Activated CD4-positive, alpha-beta memory T cell treated with anti-CD3 and anti-CD28 coated beads, Interleukin-2, amount 10 ng/mL, durations not matched to agents 7 days and 5 days (primary cell): ENCODE results near the gene RASD1. TPM values are rescaled to one million over a fixed set of nuclear protein-coding genes. Genes with fewer than 3 reads are reported as not detected.

Source experiments
- CTCF ChIA-PET: fragments of 350-600 bp; sonication (Branson Sonifier 250); formaldehyde crosslinking; loops from one replicate; lab custom pipeline; 2021; ENCODE audit warnings: antibody characterized with exemption, inconsistent platforms; lab: Charles Lee
- POLR2A ChIA-PET: fragments of 350-600 bp; sonication (Branson Sonifier 250); formaldehyde crosslinking; loops from one replicate; lab custom pipeline; 2021; ENCODE audit warnings: antibody characterized with exemption; lab: Charles Lee
- DNase-seq: peaks from one replicate; pipeline ENCODE4 v3.0.0-alpha.2; 2020
- H3K27ac Mint-ChIP-seq: one replicate; pipeline ENCODE4 v1.8.0; 2021; ENCODE audit warnings: mild to moderate bottlenecking, mixed read lengths
- H3K27me3 Mint-ChIP-seq: one replicate; pipeline ENCODE4 v1.8.0; 2021; ENCODE audit warnings: mixed read lengths
- H3K36me3 Mint-ChIP-seq: one replicate; pipeline ENCODE4 v1.8.0; 2021; ENCODE audit warnings: low read depth, mixed read lengths
- H3K4me1 Mint-ChIP-seq: one replicate; pipeline ENCODE4 v1.8.0; 2021; ENCODE audit warnings: mixed read lengths
- H3K4me3 Mint-ChIP-seq: one replicate; pipeline ENCODE4 v1.8.0; 2021; ENCODE audit warnings: mild to moderate bottlenecking, mixed read lengths
- H3K9me3 Mint-ChIP-seq: one replicate; pipeline ENCODE4 v1.8.0; 2021; ENCODE audit warnings: mixed read lengths
- total RNA-seq, 2 experiments: library from RNA; stranded (reverse); gene quantifications; one replicate each; pipeline ENCODE4 v1.2.3, GENCODE V29; 2021

The RASD1 gene
- total RNA-seq, 2 experiments from 2014 or later, result 1.5 to 2.0 TPM

DNA sequence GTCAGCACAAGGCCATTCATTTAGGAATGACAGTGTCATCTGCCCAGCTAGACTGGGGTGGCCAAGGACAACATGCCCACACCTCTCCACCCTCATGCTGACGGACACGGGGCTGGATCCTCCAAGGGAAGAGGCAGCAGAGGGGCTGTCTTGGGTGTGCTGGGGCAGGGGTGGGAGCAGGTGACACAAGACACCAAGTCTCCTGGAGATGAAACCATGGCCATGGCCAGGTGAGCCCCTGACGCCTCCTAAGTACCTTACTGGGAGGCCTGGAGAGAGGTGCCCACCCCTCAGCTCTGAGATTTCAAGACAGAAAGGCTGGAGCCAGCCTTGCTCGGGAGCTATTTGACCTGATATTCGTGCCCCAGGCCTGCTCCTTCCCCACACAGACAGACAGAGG lies 9.0 kb upstream of the RASD1 start:
- ChIA-PET CTCF (no interaction called here), POLR2A (no interaction called here)
- H3K27ac Mint-ChIP-seq, result no peak overlapping the region
- no peak overlapping the region for H3K4me3 Mint-ChIP-seq
- H3K4me1 Mint-ChIP-seq, result peaks cover under 1% of the 10 kb centered on the region
- H3K27me3 Mint-ChIP-seq, result no peaks in the 10 kb centered on the region
- no peaks in the 10 kb centered on the region for H3K9me3 Mint-ChIP-seq
- no peak for DNase-seq
- no peaks in the 10 kb centered on the region for H3K36me3 Mint-ChIP-seq

DNA sequence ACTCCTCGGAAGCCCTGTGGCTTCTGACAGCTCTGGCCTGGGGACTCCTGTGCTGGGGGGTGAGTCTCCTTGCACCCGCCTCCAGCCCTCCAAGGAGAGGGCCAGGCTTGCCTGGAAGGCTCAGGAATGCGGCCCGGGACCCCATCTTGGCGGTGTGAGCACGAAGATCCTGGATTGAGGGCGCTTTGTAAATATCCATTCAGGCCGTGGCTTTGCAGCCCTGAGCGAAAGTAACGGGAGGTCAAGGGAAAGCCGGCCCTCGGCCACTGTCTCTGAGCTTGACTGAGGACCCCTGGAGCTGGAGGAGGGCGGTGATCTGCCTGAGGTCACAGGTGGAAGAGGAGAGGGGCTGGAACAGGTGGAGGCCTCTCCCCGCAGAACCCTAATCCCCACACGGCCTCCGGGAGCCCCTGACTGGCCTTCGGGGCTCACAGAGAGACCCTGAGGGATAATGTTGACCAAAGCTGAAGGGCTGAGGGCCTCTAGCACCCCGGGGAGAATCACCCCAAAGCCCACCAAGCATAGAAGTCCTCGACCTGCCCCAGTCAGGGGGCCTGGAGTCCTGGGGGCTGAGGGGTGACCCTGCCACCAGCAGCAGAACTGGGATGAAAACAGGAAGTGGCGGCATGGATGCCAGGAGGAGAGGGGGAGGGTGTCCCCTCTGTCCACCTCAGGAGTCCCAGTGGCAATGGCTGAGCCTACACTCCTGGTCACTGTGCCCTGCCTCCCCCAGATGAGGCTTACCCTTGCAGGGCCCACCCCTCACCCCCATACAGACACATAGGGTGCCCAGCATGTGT lies 8.3 kb upstream of the RASD1 start:
- Mint-ChIP-seq H3K9me3 (no peaks in the 10 kb centered on the region), H3K27ac (no peak overlapping the region), H3K4me3 (no peak overlapping the region), H3K27me3 (no peaks in the 10 kb centered on the region), H3K36me3 (no peaks in the 10 kb centered on the region), H3K4me1 (no peaks in the 10 kb centered on the region)
- POLR2A ChIA-PET, result no interaction called here
- CTCF ChIA-PET, result no interaction called here
- DNase-seq, result no peak

DNA sequence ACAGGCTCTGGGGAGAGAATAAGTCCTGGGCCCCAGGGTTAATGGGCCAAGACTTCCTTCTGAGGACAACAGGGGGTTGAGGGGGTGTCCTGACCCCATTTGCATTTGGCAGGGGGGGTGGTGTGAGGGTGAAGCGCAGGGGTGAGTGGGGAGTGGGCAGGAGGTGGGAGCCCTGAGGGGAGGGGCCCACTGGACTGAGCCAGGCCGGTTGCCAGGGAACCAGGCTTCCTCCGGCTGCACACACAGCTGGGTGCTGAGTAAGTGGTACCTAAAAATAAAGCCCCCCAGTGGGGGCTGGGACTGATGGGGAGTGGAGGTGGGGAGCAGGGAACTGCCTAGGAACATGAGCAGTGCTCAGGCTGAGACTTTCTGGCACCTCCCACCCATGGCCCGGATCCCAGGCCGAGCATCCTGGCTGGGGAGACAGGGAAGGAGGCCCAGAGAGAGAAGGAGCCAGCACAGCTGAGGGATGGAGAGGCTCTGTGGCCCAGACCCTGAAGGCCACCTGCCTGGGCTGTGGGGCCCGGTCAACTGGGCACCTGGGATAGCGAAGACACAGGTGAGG lies 7.5 kb upstream of the RASD1 start:
- no peak overlapping the region for H3K4me3 Mint-ChIP-seq
- H3K9me3 Mint-ChIP-seq, result no peaks in the 10 kb centered on the region
- DNase-seq, result no peak
- no peaks in the 10 kb centered on the region for H3K36me3 Mint-ChIP-seq
- ChIA-PET CTCF (no interaction called here), POLR2A (no interaction called here)
- H3K27ac Mint-ChIP-seq, result no peak overlapping the region
- H3K27me3 Mint-ChIP-seq, result peaks cover 2% of the 10 kb centered on the region
- no peaks in the 10 kb centered on the region for H3K4me1 Mint-ChIP-seq

DNA sequence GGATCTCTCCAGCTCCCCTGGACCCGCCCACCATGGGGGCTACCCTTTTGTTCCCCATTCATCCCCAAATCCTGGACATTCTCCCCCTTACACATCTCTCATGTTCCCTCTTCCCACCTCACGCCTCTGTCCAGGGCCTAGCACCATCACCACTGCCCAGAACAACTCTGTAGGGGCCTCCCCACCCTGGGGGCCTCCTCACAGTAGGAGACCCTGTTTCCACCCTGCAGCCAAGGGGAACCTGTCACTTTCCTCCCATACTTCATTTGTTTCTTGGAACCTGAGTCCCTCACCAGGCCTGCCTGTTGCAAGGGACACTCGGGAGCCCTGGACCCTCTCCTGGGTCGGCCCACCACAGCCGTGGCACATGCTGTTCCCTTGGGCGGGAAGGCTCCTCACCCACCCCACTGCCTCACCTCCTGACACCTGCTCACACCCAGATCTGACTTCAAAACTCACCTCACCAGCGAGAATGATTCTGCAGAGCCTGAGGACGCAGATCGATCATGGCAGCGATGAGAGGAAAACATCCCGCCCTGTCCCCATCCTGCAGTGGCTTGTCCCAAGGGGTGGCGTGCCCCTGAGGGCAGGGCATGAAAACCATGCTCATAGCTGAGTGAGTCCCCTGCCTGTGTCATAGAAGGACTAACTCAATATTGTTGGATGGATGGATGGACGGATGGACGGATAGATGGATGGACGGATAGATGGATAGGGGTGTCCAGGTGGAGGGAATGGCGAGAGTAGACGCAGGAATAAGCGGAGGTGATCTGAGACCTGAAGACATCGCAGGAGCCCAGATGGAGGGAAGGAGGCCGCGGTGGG lies 6.8 kb upstream of the RASD1 start:
- H3K4me3 Mint-ChIP-seq, result no peak overlapping the region

DNA sequence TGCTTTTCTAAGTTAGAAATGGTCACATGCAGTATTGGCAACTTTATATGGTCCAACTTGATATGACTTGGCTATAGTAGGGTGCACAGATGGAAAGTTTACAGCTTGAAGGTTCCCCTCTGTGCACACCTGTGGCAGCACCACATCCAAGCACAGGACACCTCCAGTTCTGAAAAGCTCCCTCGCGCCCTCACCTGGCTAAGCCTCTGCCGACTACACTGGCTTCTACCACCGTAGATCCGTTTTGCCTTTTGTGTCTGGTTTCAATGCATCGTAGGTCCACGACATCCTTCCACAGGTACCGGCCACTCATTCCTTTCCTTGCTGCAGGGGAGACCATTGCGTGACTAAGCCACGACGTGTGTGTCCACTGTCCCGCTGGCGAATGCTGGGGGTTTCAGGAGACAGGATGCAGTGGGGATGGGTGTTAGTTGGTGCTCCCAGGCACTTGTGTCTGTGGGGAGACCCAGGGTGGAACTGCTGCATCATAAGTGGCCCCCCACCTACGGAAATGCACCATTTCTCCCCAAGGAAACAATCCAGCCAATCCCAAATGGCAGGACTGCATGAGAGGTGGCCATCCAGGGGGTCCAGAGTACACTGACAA lies 4.9 kb upstream of the RASD1 start:
- DNase-seq, result peak; percentile 46
- H3K9me3 Mint-ChIP-seq, result no peaks in the 10 kb centered on the region
- H3K36me3 Mint-ChIP-seq, result no peaks in the 10 kb centered on the region
- ChIA-PET POLR2A (no interaction called here), CTCF (interaction anchor here (1.1 to 1.5 kb wide), 2 partner anchors 9 to 141 kb away, joined by 3 read pairs; no protein-coding TSS in a partner anchor)
- no peak overlapping the region for H3K4me3 Mint-ChIP-seq
- H3K4me1 Mint-ChIP-seq, result peaks cover 3% of the 10 kb centered on the region
- H3K27me3 Mint-ChIP-seq, result peaks cover 2% of the 10 kb centered on the region
- no peak overlapping the region for H3K27ac Mint-ChIP-seq

More for the DNA sequence above, 6.8 kb upstream of the RASD1 start:
- no peak for DNase-seq
- Mint-ChIP-seq H3K4me1 (no peaks in the 10 kb centered on the region), H3K27me3 (peaks cover 2% of the 10 kb centered on the region), H3K27ac (no peak overlapping the region), H3K9me3 (no peaks in the 10 kb centered on the region), H3K36me3 (no peaks in the 10 kb centered on the region)
- ChIA-PET CTCF (no interaction called here), POLR2A (no interaction called here)

DNA sequence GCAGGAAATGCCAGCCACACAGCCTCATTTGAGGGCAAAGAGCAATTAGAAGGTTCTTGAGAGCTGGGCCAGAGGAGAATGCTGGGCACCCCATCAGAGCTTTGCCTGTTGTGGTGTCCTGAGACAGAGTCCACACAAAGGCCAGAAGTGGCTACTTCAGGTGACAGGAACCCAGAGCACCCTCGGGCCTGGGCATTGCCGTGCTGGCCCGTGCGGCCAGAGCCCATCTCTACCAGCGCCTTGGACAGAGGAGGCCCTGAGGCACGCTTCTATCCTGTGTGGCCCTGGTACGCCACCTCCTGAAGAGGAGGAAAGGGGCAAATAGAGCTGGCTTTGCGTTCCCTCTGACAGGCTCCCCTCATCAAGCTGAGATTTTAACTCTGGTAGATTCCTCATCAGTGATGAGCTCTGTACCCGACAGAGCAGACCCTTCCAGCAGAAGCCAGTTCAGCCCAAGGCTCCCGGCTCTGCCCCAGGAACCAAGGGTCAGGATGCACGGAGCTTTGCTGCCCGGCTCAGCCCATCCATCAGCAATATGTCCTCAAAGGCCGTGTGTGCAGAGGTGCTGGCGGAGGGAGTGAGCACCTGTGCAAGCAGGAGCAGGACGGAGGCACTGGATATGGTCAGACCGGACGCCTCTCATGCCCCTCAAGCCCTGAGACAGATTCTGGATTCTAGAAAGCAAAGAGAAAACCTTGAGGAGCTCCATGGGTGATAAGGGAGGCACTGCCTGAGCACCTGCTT lies 3.4 kb upstream of the RASD1 start:
- ChIA-PET CTCF (interaction anchor here (1.1 to 1.5 kb wide), 2 partner anchors 10 to 143 kb away, joined by 3 read pairs; no protein-coding TSS in a partner anchor), POLR2A (no interaction called here)
- H3K4me3 Mint-ChIP-seq, result no peak overlapping the region

DNA sequence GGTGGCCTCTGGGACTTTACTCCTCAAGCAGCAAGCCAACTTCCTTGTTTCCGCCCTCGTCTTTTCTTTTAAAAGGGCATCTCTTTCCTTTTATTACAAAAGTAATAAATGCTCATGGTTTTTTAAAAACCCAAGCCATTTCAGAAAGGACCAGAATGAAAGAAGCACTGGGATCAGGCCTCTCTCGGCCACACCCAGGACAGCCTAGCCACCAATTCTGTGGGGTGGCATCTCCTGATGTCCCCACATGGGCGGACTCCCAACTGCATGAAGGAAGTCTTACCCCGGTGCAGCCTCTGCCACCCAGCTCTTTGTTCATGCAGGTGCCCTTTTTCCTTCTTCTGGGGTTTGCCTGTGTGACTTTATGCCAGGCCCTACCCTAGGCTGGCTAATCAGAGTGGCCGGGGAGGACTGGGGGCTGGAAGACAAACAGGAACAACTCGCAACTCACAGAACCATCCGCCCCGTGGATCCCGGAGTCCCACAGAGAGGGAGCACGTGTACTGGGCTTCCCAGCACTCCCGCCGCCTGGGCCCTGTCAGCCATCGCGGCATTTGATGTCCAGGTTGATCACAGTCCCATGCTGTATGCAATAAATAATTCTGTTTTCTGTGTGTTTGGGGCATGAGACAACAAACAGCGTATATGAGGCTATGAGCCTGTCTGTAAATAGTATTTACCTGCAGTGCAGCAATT lies 2.6 kb upstream of the RASD1 start:
- no peaks in the 10 kb centered on the region for H3K9me3 Mint-ChIP-seq
- DNase-seq, result no peak
- no peaks in the 10 kb centered on the region for H3K36me3 Mint-ChIP-seq
- ChIA-PET POLR2A (no interaction called here), CTCF (no interaction called here)
- peaks cover 16% of the 10 kb centered on the region for H3K27me3 Mint-ChIP-seq
- peaks cover 15% of the 10 kb centered on the region for H3K4me1 Mint-ChIP-seq
- H3K27ac Mint-ChIP-seq, result no peak overlapping the region
- H3K4me3 Mint-ChIP-seq, result no peak overlapping the region

More for the DNA sequence above, 3.4 kb upstream of the RASD1 start:
- no peak for DNase-seq
- Mint-ChIP-seq H3K36me3 (no peaks in the 10 kb centered on the region), H3K9me3 (no peaks in the 10 kb centered on the region), H3K27ac (no peak overlapping the region), H3K27me3 (peaks cover 12% of the 10 kb centered on the region), H3K4me1 (peaks cover 13% of the 10 kb centered on the region)

DNA sequence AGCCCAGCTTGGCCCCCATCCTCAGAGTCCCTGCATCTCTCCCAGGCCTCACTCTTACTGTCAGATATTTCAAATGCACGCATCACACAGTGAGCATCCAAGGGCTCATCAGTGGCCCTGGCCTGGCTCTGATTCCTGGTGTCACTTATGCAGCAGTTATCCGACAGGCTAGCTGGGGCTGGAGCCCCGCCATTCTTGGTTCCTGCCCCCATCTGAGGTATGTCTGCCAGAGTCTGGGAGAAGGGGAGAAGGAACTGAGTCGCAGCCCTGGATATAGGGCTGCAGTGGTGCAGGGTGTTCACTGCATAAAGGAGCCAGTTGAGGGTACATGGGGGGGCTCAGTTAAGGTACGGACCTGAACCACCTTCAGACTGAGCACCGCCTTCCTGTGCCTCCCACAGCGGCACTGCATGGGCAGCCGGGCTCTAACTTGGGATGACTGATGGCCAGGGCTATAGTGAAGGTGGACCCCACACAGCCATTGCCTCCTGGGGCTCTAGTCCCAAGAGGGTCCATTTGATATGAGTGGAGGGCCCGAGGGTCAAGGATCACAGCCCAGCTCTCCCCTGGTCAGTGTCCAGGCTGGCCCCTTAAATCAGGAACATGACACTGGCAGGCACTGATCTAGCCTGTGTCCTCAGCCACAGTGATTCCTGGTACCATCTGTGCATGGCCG lies 1.8 kb upstream of the RASD1 start:
- Mint-ChIP-seq H3K27ac (no peak overlapping the region), H3K27me3 (peaks cover 16% of the 10 kb centered on the region), H3K9me3 (no peaks in the 10 kb centered on the region), H3K36me3 (no peaks in the 10 kb centered on the region), H3K4me3 (no peak overlapping the region), H3K4me1 (peaks cover 15% of the 10 kb centered on the region)
- DNase-seq, result no peak
- POLR2A ChIA-PET, result interaction anchor here (2.0 kb wide), 1 partner anchor 94 kb away, joined by 13 read pairs; the partner anchor contains the start of gene PEMT
- CTCF ChIA-PET, result interaction anchor here (1.1 to 3.5 kb wide), 9 partner anchors 8 to 506 kb away, joined by 3 to 51 read pairs (median 4); no protein-coding TSS in a partner anchor

DNA sequence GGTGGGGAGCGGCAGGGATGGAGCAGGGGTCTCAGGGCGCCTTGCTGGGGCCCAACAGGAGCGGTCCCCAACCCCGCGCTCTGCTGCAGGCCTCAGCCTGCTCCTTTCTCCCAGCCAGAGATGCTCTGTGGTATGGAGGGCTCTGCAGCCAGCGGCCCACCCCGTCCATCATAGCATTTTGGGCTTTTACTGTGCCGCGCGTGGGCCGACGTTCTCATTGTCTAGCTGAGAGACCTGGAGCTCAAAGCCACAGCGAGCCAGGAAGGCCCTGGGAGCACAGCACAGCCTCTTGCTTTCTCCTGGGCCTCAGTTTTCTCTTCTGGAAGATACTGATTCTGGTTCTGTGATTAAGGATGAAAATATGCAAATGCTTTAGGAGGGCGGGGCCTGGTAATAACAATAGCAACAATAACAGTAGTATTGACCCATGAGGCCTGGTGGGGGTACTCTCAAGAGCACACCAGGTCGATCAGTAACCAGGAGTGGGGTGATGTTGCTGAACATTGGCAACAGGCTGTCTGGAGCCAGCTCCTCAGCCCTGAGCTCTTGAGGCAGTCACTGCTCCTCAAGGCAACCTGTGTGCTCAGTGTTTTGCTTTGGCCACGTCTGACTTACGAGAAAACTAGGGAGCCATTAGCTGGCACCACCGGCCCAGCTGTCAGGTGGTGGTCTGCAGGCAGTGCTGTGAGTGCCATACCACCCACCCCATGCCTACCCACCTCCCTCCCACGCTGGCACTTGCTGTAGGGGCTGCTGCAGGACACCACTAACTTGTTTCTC lies 1.1 kb upstream of the RASD1 start:
- Mint-ChIP-seq H3K27me3 (peaks cover 16% of the 10 kb centered on the region), H3K4me1 (peaks cover 15% of the 10 kb centered on the region), H3K9me3 (no peaks in the 10 kb centered on the region), H3K27ac (no peak overlapping the region), H3K36me3 (peaks cover 6% of the 10 kb centered on the region), H3K4me3 (peak overlapping the region; percentile 30)
- ChIA-PET POLR2A (interaction anchor here (0.7 to 2.0 kb wide), 9 partner anchors 10 to 144 kb away, joined by 3 to 13 read pairs (median 3); partner anchors contain the start of genes MED9 and PEMT), CTCF (interaction anchor here (0.5 to 3.5 kb wide), 46 partner anchors 8 to 590 kb away, joined by 3 to 51 read pairs (median 4); partner anchors contain the start of genes DRG2, MED9 and PEMT)
- no peak for DNase-seq

DNA sequence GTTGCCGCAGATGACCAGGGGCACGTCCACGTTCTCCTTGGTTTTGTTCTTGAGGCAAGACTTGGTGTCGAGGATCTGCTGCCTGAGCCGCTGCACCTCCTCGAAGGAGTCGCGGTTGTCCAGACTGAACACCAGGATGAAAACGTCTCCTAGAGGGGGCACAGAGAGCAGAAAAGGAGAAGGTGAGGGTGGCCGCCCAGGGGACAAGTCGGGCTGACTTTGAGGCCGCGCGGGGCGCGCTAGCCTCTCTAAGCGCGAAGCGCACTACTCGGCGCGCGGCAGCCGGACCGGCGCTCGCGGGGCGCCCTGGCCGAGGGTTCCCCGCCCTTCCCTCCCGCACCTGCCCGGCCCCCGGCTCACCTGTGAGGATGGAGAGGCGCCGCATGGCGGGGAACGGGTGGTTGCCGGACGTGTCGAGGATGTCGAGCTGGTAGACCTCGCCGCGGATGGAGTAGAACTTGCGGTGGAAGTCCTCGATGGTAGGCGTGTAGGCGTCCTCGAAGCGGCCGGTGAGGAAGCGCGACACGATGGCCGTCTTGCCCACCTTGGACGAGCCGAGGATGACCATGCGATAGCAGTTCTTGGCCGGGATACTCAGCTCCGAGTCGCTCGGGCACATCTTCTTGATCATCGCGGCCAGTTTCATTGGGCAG lies 533 bp downstream of the RASD1 start:
- Mint-ChIP-seq H3K27ac (no peak overlapping the region), H3K9me3 (no peaks in the 10 kb centered on the region), H3K4me3 (peak overlapping the region; percentile 47), H3K4me1 (peaks cover 15% of the 10 kb centered on the region), H3K36me3 (peaks cover 18% of the 10 kb centered on the region), H3K27me3 (peaks cover 16% of the 10 kb centered on the region)
- DNase-seq, result peak; percentile 44
- ChIA-PET CTCF (interaction anchor here (0.7 to 3.5 kb wide), 16 partner anchors 9 to 523 kb away, joined by 3 to 51 read pairs (median 6); partner anchors contain the start of genes MED9 and PEMT), POLR2A (interaction anchor here (1.1 to 2.0 kb wide), 4 partner anchors 9 to 316 kb away, joined by 3 to 13 read pairs (median 4); partner anchors contain the start of gene PEMT)
